Lower leg skin (tissue), 4 donors: Measurements from ENCODE around the gene SPRR2A. TPM values are rescaled to one million over a fixed set of nuclear protein-coding genes. Genes with fewer than 3 reads are reported as not detected.

Source experiments
- DNase-seq, 2 donors: peaks; one replicate each; pipeline ENCODE4 v3.0.0-alpha.2; 2019; ENCODE audit warnings: low spot score in 2 of 2
- H3K4me3 ChIP-seq: fragments of 200-600 bp; sonication (generic); 2 replicates; pipeline ENCODE4 v1.5.1; 2017; ENCODE audit warnings: mild to moderate bottlenecking, low read depth; ENCODE audit not compliant: poor library complexity, severe bottlenecking
- CTCF ChIP-seq, 3 donors: fragments of 450-650 bp; IDR thresholded peaks; one replicate each; pipeline ENCODE4 v1.5.1; 2016; ENCODE audit warnings: antibody characterized with exemption in 3 of 3, mild to moderate bottlenecking in 3 of 3, moderate library complexity in 2 of 3
- POLR2A ChIP-seq, 2 donors: fragments of 450-650 bp; IDR thresholded peaks; one replicate each; pipeline ENCODE4 v1.6.1; 2016 to 2017; ENCODE audit warnings: antibody characterized with exemption in 2 of 2, mild to moderate bottlenecking in 1 of 2, moderate library complexity in 1 of 2
- WGBS, 2 donors: methylation state at CpG; one replicate each; pipeline ENCODE4 v1.1.5; 2018; 5-methylcytosine and 5-hydroxymethylcytosine counted together
- intact Hi-C: fragments of 100-400 bp; cut with DNase I; formaldehyde crosslinking; loops from one replicate; pipeline ENCODE4 v1.15.0; 2023; ENCODE audit warnings: low total_unique reads
- total RNA-seq, 4 donors: library from RNA; depleted of rRNA; stranded (reverse); fragments of >200 nt; gene quantifications; one replicate each; pipeline ENCODE4 v1.1.0, GENCODE V29; 2016

Gene SPRR2A
- total RNA-seq, result under 1 TPM in 1 of 4 donors, not detected in 3; 0.71 TPM

GRCh38 chr1:153057375-153057774 is at the start of gene SPRR2A:
TSS of gene SPRR2A (minus strand) at chr1:153057512. CDS start at chr1:153056735, 777 bp downstream.
- WGBS, 2 donors, result 54 to 58% methylated on average over 2 of the region's 2 CpGs
- DNase-seq, result no peak
- no peak within 1 kb of the TSS for H3K4me3 ChIP-seq
- TF ChIP-seq CTCF (IDR thresholded peaks at IDR 0.05) (no peak), POLR2A (IDR thresholded peaks at IDR 0.05) (no peak)
- intact Hi-C loops, result no loop called here

- 54 to 60% methylated on average over 5 of the region's 5 CpGs for WGBS, 2 donors
- TF ChIP-seq CTCF (IDR thresholded peaks at IDR 0.05), result no peak
- H3K4me3 ChIP-seq, result no peak overlapping the region
- no peak for DNase-seq
- intact Hi-C loops, result no loop called here
Observed at GRCh38 chr1:153100245-153100644, 42.9 kb upstream of the SPRR2A start.

- WGBS, 2 donors, result 68 to 81% methylated on average over 9 of the region's 9 CpGs
- no peak overlapping the region for H3K4me3 ChIP-seq
- no peak for DNase-seq
- intact Hi-C loops, result no loop called here
- TF ChIP-seq POLR2A (IDR thresholded peaks at IDR 0.05), result no peak
- no peak for TF ChIP-seq CTCF (IDR thresholded peaks at IDR 0.05)
Observed at GRCh38 chr1:153099461-153100045, 42.2 kb upstream of the SPRR2A start.

- DNase-seq, result no peak
- intact Hi-C loops, result no loop called here
- no peak for TF ChIP-seq CTCF (IDR thresholded peaks at IDR 0.05)
- H3K4me3 ChIP-seq, result no peak overlapping the region
Observed at GRCh38 chr1:153095764-153096163, 38.5 kb upstream of the SPRR2A start.

- no peak for DNase-seq
- H3K4me3 ChIP-seq, result no peak within 1 kb of the TSS
- TF ChIP-seq POLR2A (IDR thresholded peaks at IDR 0.05), result no peak
- TF ChIP-seq CTCF (IDR thresholded peaks at IDR 0.05), result no peak
- intact Hi-C loops, result no loop called here
Observed at GRCh38 chr1:153094426-153094825, 37.1 kb upstream of the SPRR2A start, which contains the start of gene SPRR2E. TSS of gene SPRR2E (minus strand) at chr1:153094526. CDS start at chr1:153093751, 775 bp downstream.

GRCh38 chr1:153087652-153088051 is 30.3 kb upstream of the SPRR2A start:
- intact Hi-C loops, result no loop called here
- no peak overlapping the region for H3K4me3 ChIP-seq
- no peak for DNase-seq
- WGBS, 2 donors, result 52 to 54% methylated on average over 1 of the region's 1 CpG
- no peak for TF ChIP-seq POLR2A (IDR thresholded peaks at IDR 0.05)
- TF ChIP-seq CTCF (IDR thresholded peaks at IDR 0.05), result no peak
